ENCODE data around the gene SDK1. TPM values are rescaled to one million over a fixed set of nuclear protein-coding genes. Genes with fewer than 3 reads are reported as not detected.

The SDK1 gene
- total RNA-seq, 1 donor from 2014 or later = 1.3 TPM

GRCh38 chr7:3673524-3673923 is 372.5 kb downstream of the SDK1 start:
- H3K9me3 Mint-ChIP-seq = no peaks in the 10 kb centered on the region
- ChIA-PET POLR2A (no interaction called here), CTCF (interaction anchor here (1.2 to 1.3 kb wide), 2 partner anchors 786 to 808 kb away, joined by 3 to 6 read pairs; no protein-coding TSS in a partner anchor)
- no peaks in the 10 kb centered on the region for H3K36me3 Mint-ChIP-seq (ENCODE audit: low read depth)
- H3K27ac Mint-ChIP-seq = no peak overlapping the region
- no peaks in the 10 kb centered on the region for H3K27me3 Mint-ChIP-seq
- DNase-seq (no peak), ATAC-seq (ENCODE audit: low read depth) (no peak)
- intact Hi-C loops (cut with micrococcal nuclease) = loop anchor here (1.0 kb wide), 1 partner anchor 372 kb away; the partner anchor contains the start of gene SDK1
- H3K4me3 Mint-ChIP-seq = no peak overlapping the region
- peaks cover 12% of the 10 kb centered on the region for H3K4me1 Mint-ChIP-seq
- TF ChIP-seq, protein P1, sequence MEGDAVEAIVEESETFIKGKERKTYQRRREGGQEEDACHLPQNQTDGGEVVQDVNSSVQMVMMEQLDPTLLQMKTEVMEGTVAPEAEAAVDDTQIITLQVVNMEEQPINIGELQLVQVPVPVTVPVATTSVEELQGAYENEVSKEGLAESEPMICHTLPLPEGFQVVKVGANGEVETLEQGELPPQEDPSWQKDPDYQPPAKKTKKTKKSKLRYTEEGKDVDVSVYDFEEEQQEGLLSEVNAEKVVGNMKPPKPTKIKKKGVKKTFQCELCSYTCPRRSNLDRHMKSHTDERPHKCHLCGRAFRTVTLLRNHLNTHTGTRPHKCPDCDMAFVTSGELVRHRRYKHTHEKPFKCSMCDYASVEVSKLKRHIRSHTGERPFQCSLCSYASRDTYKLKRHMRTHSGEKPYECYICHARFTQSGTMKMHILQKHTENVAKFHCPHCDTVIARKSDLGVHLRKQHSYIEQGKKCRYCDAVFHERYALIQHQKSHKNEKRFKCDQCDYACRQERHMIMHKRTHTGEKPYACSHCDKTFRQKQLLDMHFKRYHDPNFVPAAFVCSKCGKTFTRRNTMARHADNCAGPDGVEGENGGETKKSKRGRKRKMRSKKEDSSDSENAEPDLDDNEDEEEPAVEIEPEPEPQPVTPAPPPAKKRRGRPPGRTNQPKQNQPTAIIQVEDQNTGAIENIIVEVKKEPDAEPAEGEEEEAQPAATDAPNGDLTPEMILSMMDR (IDR thresholded peaks at IDR 0.05) = no peak

GRCh38 chr7:3678314-3678810 is 377.3 kb downstream of the SDK1 start:
- no peak overlapping the region for H3K27ac Mint-ChIP-seq
- H3K9me3 Mint-ChIP-seq = no peaks in the 10 kb centered on the region
- intact Hi-C loops (cut with micrococcal nuclease) = no loop called here
- H3K4me1 Mint-ChIP-seq = peaks cover 8% of the 10 kb centered on the region
- no peak overlapping the region for H3K4me3 Mint-ChIP-seq
- peaks cover 6% of the 10 kb centered on the region for H3K27me3 Mint-ChIP-seq
- TF ChIP-seq, protein P1 (IDR thresholded peaks at IDR 0.05) = no peak
- ChIA-PET CTCF (no interaction called here), POLR2A (no interaction called here)
- ATAC-seq (ENCODE audit: low read depth) (no peak), DNase-seq (no peak)
- H3K36me3 Mint-ChIP-seq (ENCODE audit: low read depth) = no peaks in the 10 kb centered on the region

GRCh38 chr7:3682028-3682710 is 381.1 kb downstream of the SDK1 start:
- Mint-ChIP-seq H3K4me3 (no peak overlapping the region), H3K4me1 (peaks cover under 1% of the 10 kb centered on the region), H3K36me3 (ENCODE audit: low read depth) (no peaks in the 10 kb centered on the region), H3K9me3 (no peaks in the 10 kb centered on the region), H3K27ac (no peak overlapping the region), H3K27me3 (peaks cover 6% of the 10 kb centered on the region)
- TF ChIP-seq, protein P1 (IDR thresholded peaks at IDR 0.05) = no peak
- ChIA-PET POLR2A (no interaction called here), CTCF (interaction anchor here (1.0 kb wide), 1 partner anchor 84 kb away, joined by 3 read pairs; no protein-coding TSS in a partner anchor)
- intact Hi-C loops (cut with micrococcal nuclease) = no loop called here
- no peak for ATAC-seq (ENCODE audit: low read depth)
- DNase-seq = no peak

DNA sequence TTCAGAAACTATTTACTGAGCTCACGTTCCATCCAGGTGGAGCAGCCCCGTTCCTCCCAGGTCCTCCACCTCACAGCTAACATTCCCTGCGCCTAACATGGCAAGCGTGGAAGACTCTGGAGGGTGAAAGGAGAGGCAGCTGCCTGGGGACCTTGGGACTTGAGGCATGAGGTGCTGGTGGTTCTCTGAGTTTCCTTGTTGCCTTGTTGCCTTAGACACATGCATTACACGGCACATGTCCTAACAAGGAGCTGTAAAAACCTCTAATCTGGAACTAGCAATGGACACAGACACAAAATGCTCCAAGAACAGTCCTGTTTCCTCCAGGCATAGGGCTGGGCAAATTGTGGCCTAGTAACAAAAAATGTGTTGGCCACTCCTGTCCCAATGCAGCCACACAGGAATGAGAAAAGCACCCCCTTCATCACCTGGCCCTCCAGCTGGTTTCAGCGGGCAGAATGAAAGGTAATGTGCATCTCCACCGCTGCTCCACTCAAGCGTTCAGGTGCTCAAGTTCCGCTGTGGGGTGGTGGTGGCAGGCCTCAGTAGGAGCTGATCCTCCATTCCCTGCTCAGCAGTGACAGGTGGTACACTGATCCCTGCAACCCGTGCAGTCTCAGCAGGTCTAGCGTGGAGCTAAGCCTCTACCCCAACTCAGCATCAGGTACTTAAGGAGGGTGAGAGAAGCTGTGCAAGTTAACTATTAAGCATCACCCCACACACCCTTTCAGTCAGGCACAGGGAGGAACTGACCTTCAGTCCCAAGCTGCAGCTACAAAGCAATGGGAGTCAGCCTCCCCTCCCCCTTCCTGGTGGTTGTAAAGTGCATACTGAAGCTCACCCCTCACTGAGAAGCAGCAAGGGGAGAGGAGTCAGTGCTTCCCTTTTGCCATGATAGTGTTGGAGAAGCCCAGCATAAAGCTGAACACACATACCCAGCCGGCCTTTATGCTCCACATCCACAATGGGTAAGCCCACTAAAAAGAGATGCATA is 382.8 kb downstream of the SDK1 start:
- CTCF ChIA-PET = no interaction called here

More for the DNA sequence above, 382.8 kb downstream of the SDK1 start:
- no peak for ATAC-seq (ENCODE audit: low read depth)
- no peak for DNase-seq
- H3K4me3 Mint-ChIP-seq = no peak overlapping the region
- TF ChIP-seq, protein P1 (IDR thresholded peaks at IDR 0.05) = no peak
- intact Hi-C loops (cut with micrococcal nuclease) = no loop called here
- H3K9me3 Mint-ChIP-seq = peaks cover 4% of the 10 kb centered on the region
- no peaks in the 10 kb centered on the region for H3K4me1 Mint-ChIP-seq
- no peak overlapping the region for H3K27ac Mint-ChIP-seq
- POLR2A ChIA-PET = interaction anchor here (0.6 kb wide), 1 partner anchor 32 kb away, joined by 5 read pairs; no protein-coding TSS in a partner anchor
- H3K36me3 Mint-ChIP-seq (ENCODE audit: low read depth) = no peaks in the 10 kb centered on the region
- peaks cover 6% of the 10 kb centered on the region for H3K27me3 Mint-ChIP-seq

All from activated B cell treated with CpG ODN at 0.5 μM for 24 hours (primary cell).